GM12874 (cell line): ENCODE data around the gene NKX1-1.

Experiments
- TF ChIP-seq, protein P1 (sequence below): IDR thresholded peaks from 2 replicates; pipeline ENCODE4 v1.5.1; 2011; ENCODE audit warnings: low read depth, mild to moderate bottlenecking, control low read depth, low read length, moderate library complexity; ENCODE audit not compliant: insufficient read depth

The NKX1-1 gene

GRCh38 chr4:1419708-1420107 is 13.5 kb upstream of the NKX1-1 start:
- TF ChIP-seq, protein P1, sequence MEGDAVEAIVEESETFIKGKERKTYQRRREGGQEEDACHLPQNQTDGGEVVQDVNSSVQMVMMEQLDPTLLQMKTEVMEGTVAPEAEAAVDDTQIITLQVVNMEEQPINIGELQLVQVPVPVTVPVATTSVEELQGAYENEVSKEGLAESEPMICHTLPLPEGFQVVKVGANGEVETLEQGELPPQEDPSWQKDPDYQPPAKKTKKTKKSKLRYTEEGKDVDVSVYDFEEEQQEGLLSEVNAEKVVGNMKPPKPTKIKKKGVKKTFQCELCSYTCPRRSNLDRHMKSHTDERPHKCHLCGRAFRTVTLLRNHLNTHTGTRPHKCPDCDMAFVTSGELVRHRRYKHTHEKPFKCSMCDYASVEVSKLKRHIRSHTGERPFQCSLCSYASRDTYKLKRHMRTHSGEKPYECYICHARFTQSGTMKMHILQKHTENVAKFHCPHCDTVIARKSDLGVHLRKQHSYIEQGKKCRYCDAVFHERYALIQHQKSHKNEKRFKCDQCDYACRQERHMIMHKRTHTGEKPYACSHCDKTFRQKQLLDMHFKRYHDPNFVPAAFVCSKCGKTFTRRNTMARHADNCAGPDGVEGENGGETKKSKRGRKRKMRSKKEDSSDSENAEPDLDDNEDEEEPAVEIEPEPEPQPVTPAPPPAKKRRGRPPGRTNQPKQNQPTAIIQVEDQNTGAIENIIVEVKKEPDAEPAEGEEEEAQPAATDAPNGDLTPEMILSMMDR, result no peak

DNA sequence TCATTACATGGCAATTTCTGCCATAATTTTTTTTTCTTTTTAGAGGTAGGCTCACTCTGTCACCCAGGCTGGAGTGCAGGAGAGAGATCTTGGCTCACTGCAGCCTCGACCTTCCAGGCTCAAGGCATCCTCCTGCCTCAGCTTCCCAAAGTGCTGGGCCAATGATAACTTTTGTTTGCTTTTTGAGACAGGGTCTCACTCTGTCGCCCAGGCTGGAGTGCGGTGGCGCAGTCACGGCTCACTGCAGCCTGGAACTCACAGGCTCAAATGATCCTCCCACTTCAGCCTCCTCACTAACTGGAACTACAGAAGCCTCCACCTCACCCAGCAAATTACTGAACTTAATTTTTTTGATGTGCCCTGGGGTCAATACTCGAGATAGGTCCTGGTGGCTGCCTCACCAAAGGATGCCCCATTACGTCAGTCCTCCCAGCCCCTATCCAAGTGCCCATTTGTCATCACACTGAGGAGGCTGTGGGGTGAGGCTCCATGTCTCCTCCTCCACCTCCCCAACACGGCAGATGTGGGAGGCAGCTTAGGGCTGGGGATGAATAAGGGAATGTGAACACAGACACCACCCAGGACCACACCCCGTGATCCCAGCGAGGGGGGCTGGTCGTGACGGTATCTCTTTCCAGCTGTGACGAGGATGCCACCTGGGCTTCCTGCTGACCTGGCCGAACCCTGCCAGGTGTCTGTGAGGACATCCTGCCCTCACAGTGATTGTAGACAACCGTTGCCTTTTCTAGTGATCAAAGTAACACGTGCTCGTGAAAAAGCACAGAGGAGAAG is 12.4 kb upstream of the NKX1-1 start:
- TF ChIP-seq, protein P1, result no peak

DNA sequence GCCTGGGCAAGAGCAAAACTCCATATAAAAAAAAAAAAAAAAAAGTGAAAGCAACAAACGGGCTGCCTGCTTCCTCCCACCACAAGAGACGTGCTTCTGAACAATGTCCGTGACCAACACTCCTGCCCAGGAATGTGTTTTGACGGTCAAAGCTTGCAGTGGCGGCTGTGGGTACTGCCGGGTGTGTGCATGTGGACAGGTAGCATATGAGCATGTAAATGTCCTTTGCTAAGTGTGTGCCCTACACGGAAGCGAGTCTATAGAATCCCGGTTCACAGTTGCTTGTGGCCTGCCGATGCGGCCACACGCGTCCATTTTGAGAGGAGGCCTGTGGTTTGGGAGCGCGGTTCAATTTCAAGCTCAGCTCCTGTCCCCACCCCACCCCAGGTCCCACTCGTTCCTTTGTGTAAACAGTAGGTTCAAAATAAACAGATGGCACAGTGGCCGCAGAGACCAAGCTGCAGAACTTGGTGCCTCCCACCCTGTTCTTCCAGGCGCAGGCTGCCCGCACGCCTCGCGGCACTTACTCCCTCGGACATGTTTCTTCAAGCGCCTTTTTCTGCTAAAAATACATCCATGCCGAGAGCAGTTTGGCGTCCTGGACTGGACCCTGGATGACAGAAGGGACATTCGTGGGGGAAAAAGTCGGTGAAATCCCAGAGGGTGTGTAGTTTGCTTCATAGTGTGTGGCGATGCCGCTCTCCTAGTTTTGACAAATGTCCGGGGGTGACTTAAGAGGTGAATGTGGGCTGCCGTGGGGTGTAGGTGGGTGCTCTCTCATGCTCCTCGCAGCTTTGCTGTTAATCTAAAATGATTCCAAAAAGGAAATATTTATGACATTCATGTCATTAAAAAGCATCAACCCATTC is 11.5 kb upstream of the NKX1-1 start:
- TF ChIP-seq, protein P1, result no peak

DNA sequence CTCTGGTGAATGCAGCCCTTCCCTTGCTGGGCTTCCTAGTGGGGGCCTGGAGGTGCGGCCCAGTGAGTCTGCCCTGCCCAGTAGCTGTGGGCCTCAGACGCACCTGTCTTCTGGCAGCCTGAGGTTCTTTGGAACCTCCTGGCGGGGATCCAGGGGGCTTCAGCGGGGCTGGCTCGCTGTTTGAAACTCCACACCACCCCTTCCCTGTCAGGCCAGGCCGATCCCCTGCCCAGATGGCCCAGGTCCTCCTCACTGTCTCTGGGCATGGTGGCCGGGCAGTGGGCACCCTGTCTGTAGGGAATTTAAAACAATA is 10.7 kb upstream of the NKX1-1 start:
- TF ChIP-seq, protein P1, result no peak

DNA sequence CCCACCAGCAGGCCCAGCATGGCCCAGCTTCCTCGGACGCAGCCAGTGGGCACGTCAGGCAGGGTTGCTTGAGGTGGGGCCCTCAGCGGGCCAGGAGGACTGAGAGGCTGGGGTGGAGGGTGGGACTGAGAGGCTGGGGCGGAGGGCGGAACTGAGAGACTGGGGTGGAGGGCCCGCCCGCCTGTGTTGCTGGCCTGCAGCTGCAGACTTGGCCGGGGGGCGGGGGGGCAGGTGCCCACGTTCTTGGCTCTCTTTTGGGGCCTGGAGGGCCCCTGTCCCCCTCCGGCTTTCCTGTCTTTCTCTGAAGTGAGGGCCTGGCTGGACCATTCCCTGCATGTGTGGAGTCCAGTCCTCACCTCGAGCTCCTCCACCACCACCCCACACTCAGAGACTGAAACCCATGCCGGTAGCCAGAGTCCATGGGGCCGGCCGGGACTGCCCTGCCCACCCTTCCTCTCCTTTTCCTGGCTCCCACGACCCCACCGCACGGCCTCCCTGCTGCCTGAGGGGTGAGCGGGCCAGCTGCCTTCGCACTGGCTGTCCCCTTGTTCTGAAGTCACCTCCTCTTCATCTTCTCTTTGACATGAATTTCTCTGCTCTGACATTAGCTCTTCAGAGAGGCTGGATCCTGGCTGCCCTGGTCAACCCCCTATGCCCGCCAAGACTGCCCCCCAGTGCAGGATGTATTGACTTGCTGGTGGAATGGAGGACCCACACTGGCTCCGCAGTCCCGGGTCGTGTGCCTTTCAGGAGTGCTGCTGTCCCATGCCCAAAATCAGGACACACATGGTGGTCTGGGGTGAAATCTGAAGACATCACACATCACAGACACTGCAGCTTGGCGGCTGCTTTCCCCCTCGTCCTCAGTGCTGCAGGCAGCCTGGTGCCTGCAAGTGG is 10.1 kb upstream of the NKX1-1 start:
- TF ChIP-seq, protein P1, result no peak

- TF ChIP-seq, protein P1, result no peak
These were observed 9.4 kb upstream of the NKX1-1 start for GRCh38 chr4:1415681-1415981.
